Trophoblast cell (in vitro differentiated cells and primary cell): ENCODE measurements around the gene COL6A3.

Experiments
- DNase-seq, 2 donors: peaks; one replicate each; pipeline ENCODE4 v3.0.0-alpha.2; 2016
- H2AFZ ChIP-seq: 2 replicates; pipeline ENCODE4 v1.6.1; 2013; ENCODE audit warnings: low read length, moderate library complexity, mild to moderate bottlenecking; ENCODE audit not compliant: insufficient read depth, poor library complexity
- H2AK5ac ChIP-seq: 2 replicates; pipeline ENCODE4 v1.6.1; 2013; ENCODE audit warnings: mild to moderate bottlenecking, low read length
- H2BK120ac ChIP-seq: 2 replicates; pipeline ENCODE4 v1.6.1; 2013; ENCODE audit warnings: low read length, mild to moderate bottlenecking, moderate library complexity; ENCODE audit not compliant: insufficient read depth, poor library complexity
- H2BK12ac ChIP-seq: 2 replicates; pipeline ENCODE4 v1.6.1; 2013; ENCODE audit warnings: mild to moderate bottlenecking, low read length, moderate library complexity
- H2BK5ac ChIP-seq: 2 replicates; pipeline ENCODE4 v1.6.1; 2013; ENCODE audit warnings: low read length, low read depth, moderate library complexity, mild to moderate bottlenecking; ENCODE audit not compliant: poor library complexity
- H3K14ac ChIP-seq: 2 replicates; pipeline ENCODE4 v1.6.1; 2013; ENCODE audit warnings: mild to moderate bottlenecking, low read length
- H3K18ac ChIP-seq: 2 replicates; pipeline ENCODE4 v1.6.1; 2013; ENCODE audit warnings: mild to moderate bottlenecking, low read length
- H3K23ac ChIP-seq: 2 replicates; pipeline ENCODE4 v1.6.1; 2013; ENCODE audit warnings: low read length
- H3K27ac ChIP-seq: 2 replicates; pipeline ENCODE4 v1.5.1; 2013; ENCODE audit warnings: low read depth, mild to moderate bottlenecking, inconsistent platforms, low read length, moderate library complexity
- H3K27me3 ChIP-seq: 2 replicates; pipeline ENCODE4 v1.6.1; 2013; ENCODE audit warnings: inconsistent platforms, mild to moderate bottlenecking, low read length, moderate library complexity; ENCODE audit not compliant: insufficient read depth
- H3K36me3 ChIP-seq, 2 experiments: 1 replicate in 1 of 2; 2 replicates in 1 of 2; pipeline ENCODE4 v1.6.1; 2013; ENCODE audit warnings: low read length in 2 of 2, mild to moderate bottlenecking in 2 of 2, moderate library complexity in 1 of 2; ENCODE audit not compliant: insufficient read depth in 2 of 2, control insufficient read depth in 1 of 2
- H3K4ac ChIP-seq: 2 replicates; pipeline ENCODE4 v1.6.1; 2013; ENCODE audit warnings: low read depth, mild to moderate bottlenecking, low read length, moderate library complexity
- H3K4me1 ChIP-seq, 2 experiments: 1 replicate in 1 of 2; 2 replicates in 1 of 2; pipeline ENCODE4 v1.6.1; 2013; ENCODE audit warnings: low read length in 2 of 2, mild to moderate bottlenecking in 2 of 2, moderate library complexity in 1 of 2; ENCODE audit not compliant: insufficient read depth in 2 of 2, control insufficient read depth in 1 of 2
- H3K4me2 ChIP-seq: 2 replicates; pipeline ENCODE4 v1.6.1; 2013; ENCODE audit warnings: inconsistent platforms, mild to moderate bottlenecking, low read length, moderate library complexity
- H3K4me3 ChIP-seq: 2 replicates; pipeline ENCODE4 v1.5.1; 2013; ENCODE audit warnings: mild to moderate bottlenecking, low read depth, low read length, inconsistent platforms
- H3K79me1 ChIP-seq: one replicate; pipeline ENCODE4 v1.6.1; 2013; ENCODE audit warnings: low read length
- H3K79me2 ChIP-seq: 2 replicates; pipeline ENCODE4 v1.6.1; 2013; ENCODE audit warnings: low read length, mild to moderate bottlenecking; ENCODE audit not compliant: control insufficient read depth, insufficient read depth, poor library complexity
- H3K9ac ChIP-seq: 2 replicates; pipeline ENCODE4 v1.6.1; 2013; ENCODE audit warnings: mild to moderate bottlenecking, low read length
- H3K9me3 ChIP-seq: 2 replicates; pipeline ENCODE4 v1.6.1; 2013; ENCODE audit warnings: low read depth, mild to moderate bottlenecking, control low read depth, inconsistent platforms, low read length; ENCODE audit not compliant: insufficient read depth
- H4K12ac ChIP-seq: 2 replicates; pipeline ENCODE4 v1.6.1; 2013; ENCODE audit warnings: low read depth, mild to moderate bottlenecking, low read length, moderate library complexity
- H4K8ac ChIP-seq: 2 replicates; pipeline ENCODE4 v1.6.1; 2013; ENCODE audit warnings: low read depth, mild to moderate bottlenecking, low read length, moderate library complexity
- H4K91ac ChIP-seq: one replicate; pipeline ENCODE4 v1.6.1; 2013; ENCODE audit warnings: low read depth, mild to moderate bottlenecking, low read length, moderate library complexity
- WGBS: extraction: QIAGEN DNeasy Blood & Tissue Kit; methylation state at CpG from one replicate; pipeline ENCODE4 v1.1.7; 2013; ENCODE audit warnings: missing lambda C conversion rate; ENCODE audit not compliant: insufficient read length, insufficient coverage; ENCODE audit errors: extremely low coverage; 5-methylcytosine and 5-hydroxymethylcytosine counted together

The COL6A3 gene

GRCh38 chr2:237446338-237446665, 32.3 kb upstream of the COL6A3 start:
- Histone ChIP-seq H3K36me3 (peaks cover 0 to 3% of the 10 kb centered on the region in 2 experiments), H3K27me3 (no peaks in the 10 kb centered on the region), H2AFZ (no peak overlapping the region), H3K4me2 (no peak overlapping the region), H2BK12ac (no peak overlapping the region), H3K27ac (no peak overlapping the region), H2AK5ac (no peak overlapping the region), H4K12ac (no peak overlapping the region), H3K79me1 (no peaks in the 10 kb centered on the region), H3K18ac (no peak overlapping the region), H3K4me1 (peaks cover 0 to 2% of the 10 kb centered on the region in 2 experiments), H3K23ac (no peak overlapping the region), H3K9ac (no peak overlapping the region), H3K9me3 (peaks cover 4% of the 10 kb centered on the region), H3K4me3 (no peak overlapping the region), H3K14ac (no peak overlapping the region), H2BK120ac (no peak overlapping the region), H3K4ac (no peak overlapping the region), H2BK5ac (no peak overlapping the region), H4K8ac (no peak overlapping the region), H4K91ac (no peak overlapping the region), H3K79me2 (no peaks in the 10 kb centered on the region)
- DNase-seq = peak; percentile 82 to 92
- WGBS = no CpG with 5 or more reads among the region's 6 CpGs

GRCh38 chr2:237445611-237446337, 31.8 kb upstream of the COL6A3 start:
- no peak overlapping the region for H3K4ac ChIP-seq
- H2AFZ ChIP-seq = no peak overlapping the region
- H3K9ac ChIP-seq = no peak overlapping the region
- peaks cover 0 to 5% of the 10 kb centered on the region in 2 experiments for H3K4me1 ChIP-seq
- H2BK120ac ChIP-seq = no peak overlapping the region
- no peaks in the 10 kb centered on the region for H3K79me2 ChIP-seq
- no peak overlapping the region for H3K4me2 ChIP-seq
- H4K8ac ChIP-seq = no peak overlapping the region
- no peaks in the 10 kb centered on the region for H3K27me3 ChIP-seq
- H3K9me3 ChIP-seq = peaks cover 4% of the 10 kb centered on the region
- H4K91ac ChIP-seq = no peak overlapping the region
- peaks cover 0 to 3% of the 10 kb centered on the region in 2 experiments for H3K36me3 ChIP-seq
- no peak overlapping the region for H3K27ac ChIP-seq
- DNase-seq = no peak
- H2AK5ac ChIP-seq = no peak overlapping the region
- no peak overlapping the region for H3K4me3 ChIP-seq
- H3K23ac ChIP-seq = no peak overlapping the region
- no peaks in the 10 kb centered on the region for H3K79me1 ChIP-seq
- no peak overlapping the region for H2BK5ac ChIP-seq
- H4K12ac ChIP-seq = no peak overlapping the region
- whole genome bisulfite sequencing = no CpG with 5 or more reads among the region's 26 CpGs
- no peak overlapping the region for H3K14ac ChIP-seq
- H3K18ac ChIP-seq = no peak overlapping the region
- H2BK12ac ChIP-seq = no peak overlapping the region

- no peak overlapping the region for H4K91ac ChIP-seq
- H3K79me1 ChIP-seq = no peaks in the 10 kb centered on the region
- DNase-seq = no peak
- H3K14ac ChIP-seq = no peak overlapping the region
- H2BK120ac ChIP-seq = no peak overlapping the region
- WGBS = no CpG with 5 or more reads among the region's 2 CpGs
- no peak overlapping the region for H3K4ac ChIP-seq
- no peak overlapping the region for H3K4me2 ChIP-seq
- H3K4me3 ChIP-seq = no peak overlapping the region
- H3K9me3 ChIP-seq = peaks cover 1% of the 10 kb centered on the region
- H3K36me3 ChIP-seq = no peaks in the 10 kb centered on the region
- H2BK5ac ChIP-seq = no peak overlapping the region
- no peak overlapping the region for H4K8ac ChIP-seq
- H3K79me2 ChIP-seq = no peaks in the 10 kb centered on the region
- H3K9ac ChIP-seq = no peak overlapping the region
- H2AFZ ChIP-seq = no peak overlapping the region
- H3K4me1 ChIP-seq = peaks cover 0 to 5% of the 10 kb centered on the region in 2 experiments
- no peak overlapping the region for H4K12ac ChIP-seq
- H2BK12ac ChIP-seq = no peak overlapping the region
- H3K27me3 ChIP-seq = no peaks in the 10 kb centered on the region
- H3K27ac ChIP-seq = no peak overlapping the region
- H2AK5ac ChIP-seq = no peak overlapping the region
- no peak overlapping the region for H3K18ac ChIP-seq
- H3K23ac ChIP-seq = no peak overlapping the region
These were observed 30.1 kb upstream of the COL6A3 start for GRCh38 chr2:237444071-237444470.

- H3K27me3 ChIP-seq = no peaks in the 10 kb centered on the region
- no peak overlapping the region for H3K4me2 ChIP-seq
- no peak overlapping the region for H3K4me3 ChIP-seq
- no peak overlapping the region for H3K4ac ChIP-seq
- no peak overlapping the region for H4K91ac ChIP-seq
- no peak overlapping the region for H2AFZ ChIP-seq
- H3K79me2 ChIP-seq = no peaks in the 10 kb centered on the region
- H3K4me1 ChIP-seq = peaks cover 0 to 5% of the 10 kb centered on the region in 2 experiments
- H3K14ac ChIP-seq = no peak overlapping the region
- no CpG with 5 or more reads among the region's 2 CpGs for WGBS
- H3K9ac ChIP-seq = no peak overlapping the region
- H3K36me3 ChIP-seq = no peaks in the 10 kb centered on the region
- H3K27ac ChIP-seq = no peak overlapping the region
- H4K8ac ChIP-seq = no peak overlapping the region
- no peak overlapping the region for H2BK120ac ChIP-seq
- peaks cover 1% of the 10 kb centered on the region for H3K9me3 ChIP-seq
- H2BK12ac ChIP-seq = no peak overlapping the region
- H2AK5ac ChIP-seq = no peak overlapping the region
- no peaks in the 10 kb centered on the region for H3K79me1 ChIP-seq
- no peak overlapping the region for H3K18ac ChIP-seq
- H2BK5ac ChIP-seq = no peak overlapping the region
- no peak overlapping the region for H4K12ac ChIP-seq
- no peak for DNase-seq
- H3K23ac ChIP-seq = no peak overlapping the region
These were observed 27.8 kb upstream of the COL6A3 start for GRCh38 chr2:237441605-237442274.
